A673 (cell line): ENCODE data around the gene RPTOR. TPM values are rescaled to one million over a fixed set of nuclear protein-coding genes. Genes with fewer than 3 reads are reported as not detected.

Experiments used
- BruUV-seq: library from RNA; stranded (reverse); fragments of 400-500 nt; replicated peaks from 2 replicates; lab custom pipeline; 2021; lab: Mats Ljungman, UMichigan
- CTCF ChIA-PET: fragments of 300-600 bp; sonication (Branson Sonifier 250); formaldehyde crosslinking; loops from one replicate; lab custom pipeline; 2022; ENCODE audit warnings: antibody characterized with exemption; lab: Charles Lee
- POLR2A ChIA-PET: fragments of 300-600 bp; sonication (Branson Sonifier 250); formaldehyde crosslinking; loops from one replicate; lab custom pipeline; 2022; ENCODE audit warnings: antibody characterized with exemption; ENCODE audit not compliant: low non-redundant PET; lab: Charles Lee
- DNase-seq: peaks from one replicate; pipeline ENCODE4 v3.0.0-alpha.2; 2015; ENCODE audit warnings: low spot score
- H3K27ac ChIP-seq: fragments of 200-600 bp; sonication (generic); 2 replicates; pipeline ENCODE4 v1.5.1; 2016; ENCODE audit warnings: mixed run types, low read depth, mild to moderate bottlenecking, mixed read lengths, antibody characterized with exemption, low read length; ENCODE audit not compliant: poor library complexity, severe bottlenecking
- H3K27me3 ChIP-seq: fragments of 200-600 bp; sonication (generic); replicated peaks from 2 replicates; pipeline ENCODE4 v1.6.1; 2017; ENCODE audit warnings: mixed run types, low read depth, mild to moderate bottlenecking, mixed read lengths, antibody characterized with exemption, low read length; ENCODE audit not compliant: insufficient read depth, poor library complexity
- H3K36me3 ChIP-seq: fragments of 200-600 bp; sonication (generic); 2 replicates; pipeline ENCODE4 v1.6.1; 2016; ENCODE audit warnings: mixed run types, mild to moderate bottlenecking, mixed read lengths, antibody characterized with exemption, low read length; ENCODE audit not compliant: insufficient read depth, poor library complexity, severe bottlenecking
- H3K4me1 ChIP-seq: fragments of 200-600 bp; sonication (generic); 2 replicates; pipeline ENCODE4 v1.6.1; 2017; ENCODE audit warnings: mixed run types, mild to moderate bottlenecking, mixed read lengths, antibody characterized with exemption, low read length; ENCODE audit not compliant: insufficient read depth, poor library complexity, severe bottlenecking
- H3K4me3 ChIP-seq: fragments of 200-600 bp; sonication (generic); 2 replicates; pipeline ENCODE4 v1.5.1; 2016; ENCODE audit warnings: low read depth, mixed run types, mild to moderate bottlenecking, mixed read lengths, low read length; ENCODE audit not compliant: poor library complexity, severe bottlenecking
- H3K9me3 ChIP-seq: fragments of 200-600 bp; sonication (generic); 2 replicates; pipeline ENCODE4 v1.6.1; 2016; ENCODE audit warnings: mixed run types, low read depth, mild to moderate bottlenecking, mixed read lengths, antibody characterized with exemption, low read length; ENCODE audit not compliant: poor library complexity, severe bottlenecking
- EZH2 ChIP-seq: fragments of 200-600 bp; sonication (generic); IDR thresholded peaks from 2 replicates; pipeline ENCODE4 v1.6.1; 2017; ENCODE audit warnings: borderline replicate concordance, low read depth, mild to moderate bottlenecking, mixed read lengths, antibody characterized with exemption, low read length; ENCODE audit not compliant: poor library complexity, severe bottlenecking
- intact Hi-C: fragments of 100-400 bp; cut with micrococcal nuclease; formaldehyde crosslinking; loops from one replicate; pipeline ENCODE4 v1.10.0; 2022; ENCODE audit not compliant: unreplicated experiment
- total RNA-seq: library from RNA; stranded (reverse); gene quantifications from 2 replicates; pipeline ENCODE4 v1.2.3, GENCODE V29; 2021
- TF ChIP-seq, protein P1 (sequence below): fragments of 300-800, 200-600 bp; sonication (generic); conservative IDR thresholded peaks from 2 replicates; pipeline ENCODE4 v1.5.1; 2017; ENCODE audit warnings: low read depth, mild to moderate bottlenecking, antibody characterized with exemption, low read length, moderate library complexity, mixed read lengths

RPTOR gene
- total RNA-seq, 1 experiment from 2014 or later: 55.2 TPM

DNA sequence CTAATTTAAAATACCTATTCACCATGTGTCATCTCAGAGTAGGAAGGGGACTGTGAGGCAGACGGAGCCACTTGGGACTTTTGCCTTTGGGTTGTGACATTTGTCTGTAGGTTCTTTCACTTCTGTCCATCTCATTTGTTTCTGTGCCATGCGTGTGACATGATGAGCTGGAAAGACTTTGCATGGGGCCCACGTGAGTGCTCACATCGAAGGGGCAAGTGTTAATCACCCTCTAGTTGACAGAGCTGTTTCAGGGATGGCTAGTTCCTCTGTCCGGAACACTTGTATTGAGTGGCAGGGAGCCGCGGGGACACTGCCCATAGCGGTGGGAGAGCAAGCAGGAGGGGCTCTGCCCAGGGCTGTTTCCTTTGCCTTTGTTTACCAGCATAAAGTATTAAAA lies 112.0 kb downstream of the RPTOR start:
- POLR2A ChIA-PET: no interaction called here
- no peak overlapping the region for H3K27ac ChIP-seq

GRCh38 chr17:80657561-80657960 lies 112.9 kb downstream of the RPTOR start:
- POLR2A ChIA-PET: no interaction called here
- Histone ChIP-seq H3K4me1 (no peaks in the 10 kb centered on the region), H3K4me3 (no peak overlapping the region), H3K27ac (no peak overlapping the region), H3K36me3 (no peaks in the 10 kb centered on the region), H3K9me3 (peaks cover 12% of the 10 kb centered on the region), H3K27me3 (no peaks in the 10 kb centered on the region)
- intact Hi-C loops: no loop called here
- DNase-seq: no peak
- CTCF ChIA-PET: no interaction called here
- no TSS peak for BruUV-seq
- TF ChIP-seq EZH2: no peak
- TF ChIP-seq, protein P1, sequence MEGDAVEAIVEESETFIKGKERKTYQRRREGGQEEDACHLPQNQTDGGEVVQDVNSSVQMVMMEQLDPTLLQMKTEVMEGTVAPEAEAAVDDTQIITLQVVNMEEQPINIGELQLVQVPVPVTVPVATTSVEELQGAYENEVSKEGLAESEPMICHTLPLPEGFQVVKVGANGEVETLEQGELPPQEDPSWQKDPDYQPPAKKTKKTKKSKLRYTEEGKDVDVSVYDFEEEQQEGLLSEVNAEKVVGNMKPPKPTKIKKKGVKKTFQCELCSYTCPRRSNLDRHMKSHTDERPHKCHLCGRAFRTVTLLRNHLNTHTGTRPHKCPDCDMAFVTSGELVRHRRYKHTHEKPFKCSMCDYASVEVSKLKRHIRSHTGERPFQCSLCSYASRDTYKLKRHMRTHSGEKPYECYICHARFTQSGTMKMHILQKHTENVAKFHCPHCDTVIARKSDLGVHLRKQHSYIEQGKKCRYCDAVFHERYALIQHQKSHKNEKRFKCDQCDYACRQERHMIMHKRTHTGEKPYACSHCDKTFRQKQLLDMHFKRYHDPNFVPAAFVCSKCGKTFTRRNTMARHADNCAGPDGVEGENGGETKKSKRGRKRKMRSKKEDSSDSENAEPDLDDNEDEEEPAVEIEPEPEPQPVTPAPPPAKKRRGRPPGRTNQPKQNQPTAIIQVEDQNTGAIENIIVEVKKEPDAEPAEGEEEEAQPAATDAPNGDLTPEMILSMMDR: no peak

More for the DNA sequence above, 112.0 kb downstream of the RPTOR start:
- CTCF ChIA-PET: no interaction called here
- no peak overlapping the region for H3K4me3 ChIP-seq
- intact Hi-C loops: no loop called here
- peaks cover 12% of the 10 kb centered on the region for H3K9me3 ChIP-seq
- BruUV-seq: no TSS peak
- no peaks in the 10 kb centered on the region for H3K36me3 ChIP-seq
- no peaks in the 10 kb centered on the region for H3K4me1 ChIP-seq
- H3K27me3 ChIP-seq: no peaks in the 10 kb centered on the region
- TF ChIP-seq, protein P1: no peak
- TF ChIP-seq EZH2: no peak
- DNase-seq: no peak

DNA sequence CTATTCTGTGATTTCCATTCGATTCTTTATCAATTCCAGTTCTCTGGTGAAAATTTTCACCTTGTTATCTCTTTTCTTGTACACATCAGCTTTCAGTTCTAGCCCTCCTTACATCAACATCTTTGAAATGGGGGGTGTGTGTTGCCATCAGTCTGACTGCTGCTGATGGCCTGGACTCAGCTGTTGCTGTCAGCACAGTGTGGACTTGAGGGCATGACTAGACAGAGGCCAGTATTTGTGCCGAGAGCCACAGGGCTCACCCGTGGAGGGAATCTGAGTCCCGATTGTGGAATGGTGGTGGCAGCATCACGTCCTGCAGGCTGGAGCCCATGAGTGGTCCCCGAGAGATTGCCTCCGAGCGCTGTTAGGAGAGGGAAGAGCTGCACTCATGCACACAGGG lies 114.2 kb downstream of the RPTOR start:
- no TSS peak for BruUV-seq
- ChIA-PET CTCF (no interaction called here), POLR2A (no interaction called here)
- Histone ChIP-seq H3K27me3 (no peaks in the 10 kb centered on the region), H3K36me3 (no peaks in the 10 kb centered on the region), H3K4me1 (no peaks in the 10 kb centered on the region), H3K4me3 (no peak overlapping the region), H3K27ac (no peak overlapping the region), H3K9me3 (peaks cover 12% of the 10 kb centered on the region)
- no peak for DNase-seq
- intact Hi-C loops: no loop called here
- TF ChIP-seq EZH2: no peak
- TF ChIP-seq, protein P1: no peak
